Mucosa of rectum (tissue), 2 donors: Measurements from ENCODE around the gene FANCI.

ENCODE experiments used
- H3K27ac ChIP-seq, 2 donors: one replicate each; pipeline ENCODE4 v1.7.0; 2013; ENCODE audit warnings: inconsistent platforms in 2 of 2, low read depth in 2 of 2, low read length in 2 of 2
- H3K27me3 ChIP-seq, 2 donors: one replicate each; pipeline ENCODE4 v1.7.0; 2013; ENCODE audit warnings: low read length in 2 of 2; ENCODE audit not compliant: control insufficient read depth in 2 of 2, insufficient read depth in 2 of 2
- H3K36me3 ChIP-seq, 2 donors: one replicate each; pipeline ENCODE4 v1.7.0; 2013; ENCODE audit warnings: low read length in 2 of 2; ENCODE audit not compliant: control insufficient read depth in 2 of 2, insufficient read depth in 2 of 2
- H3K4me1 ChIP-seq, 2 donors: one replicate each; pipeline ENCODE4 v1.7.0; 2013; ENCODE audit warnings: low read length in 2 of 2, mild to moderate bottlenecking in 1 of 2; ENCODE audit not compliant: control insufficient read depth in 2 of 2, insufficient read depth in 2 of 2
- H3K4me3 ChIP-seq, 2 donors: one replicate each; pipeline ENCODE4 v1.7.0; 2013; ENCODE audit warnings: low read length in 2 of 2
- H3K9ac ChIP-seq, 2 donors: one replicate each; pipeline ENCODE4 v1.7.0; 2013; ENCODE audit warnings: low read length in 2 of 2, low read depth in 1 of 2, mild to moderate bottlenecking in 1 of 2
- H3K9me3 ChIP-seq, 2 donors: one replicate each; pipeline ENCODE4 v1.7.0; 2013; ENCODE audit warnings: low read length in 2 of 2; ENCODE audit not compliant: control insufficient read depth in 2 of 2
- donor health status: healthy.
- donor health status: Normal muscosa, but diverticular disease.

The FANCI gene

DNA sequence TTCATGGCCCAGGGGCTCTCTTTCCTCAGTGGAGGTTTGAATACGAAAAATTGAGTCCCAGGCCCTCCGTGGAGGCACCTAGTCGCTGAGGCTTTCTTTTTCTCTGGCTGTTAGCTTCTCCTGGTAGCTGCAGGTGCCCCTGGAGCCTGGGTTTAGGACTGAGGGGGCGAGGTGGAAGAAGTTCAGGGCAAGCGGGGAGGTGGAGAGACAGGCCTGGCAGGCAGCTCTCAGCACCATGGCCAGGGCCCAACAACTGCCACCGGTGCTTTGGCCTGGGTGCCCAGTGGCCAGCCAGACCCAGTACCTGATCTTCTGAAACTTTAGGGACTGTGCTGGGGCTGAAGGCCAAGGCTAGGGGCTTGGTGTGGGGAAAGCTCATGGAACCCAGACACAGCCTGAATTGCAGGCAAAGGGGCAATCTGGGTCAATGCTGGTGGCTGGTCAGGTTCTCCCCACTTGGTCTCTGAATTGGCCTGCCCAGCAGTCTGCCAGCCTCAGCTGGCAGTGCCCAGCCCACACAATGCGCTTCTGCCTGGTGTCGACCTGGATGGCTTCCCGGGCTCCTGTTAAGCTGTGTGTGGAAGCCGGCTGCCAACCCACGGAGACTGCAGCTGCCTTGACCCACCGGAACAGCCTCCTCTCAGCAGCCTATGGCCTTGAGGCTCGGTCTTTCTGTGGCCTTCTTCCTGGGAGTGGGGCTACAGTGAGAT, 121.1 kb downstream of the FANCI start:
- peaks cover 0 to 4% of the 10 kb centered on the region in 2 donors for H3K4me1 ChIP-seq
- no peaks in the 10 kb centered on the region for H3K9me3 ChIP-seq
- peaks cover 73 to 83% of the 10 kb centered on the region in 2 donors for H3K27me3 ChIP-seq
- no peaks in the 10 kb centered on the region for H3K36me3 ChIP-seq
- H3K27ac ChIP-seq, result no peak overlapping the region
- no peak overlapping the region for H3K4me3 ChIP-seq
- no peak overlapping the region for H3K9ac ChIP-seq

DNA sequence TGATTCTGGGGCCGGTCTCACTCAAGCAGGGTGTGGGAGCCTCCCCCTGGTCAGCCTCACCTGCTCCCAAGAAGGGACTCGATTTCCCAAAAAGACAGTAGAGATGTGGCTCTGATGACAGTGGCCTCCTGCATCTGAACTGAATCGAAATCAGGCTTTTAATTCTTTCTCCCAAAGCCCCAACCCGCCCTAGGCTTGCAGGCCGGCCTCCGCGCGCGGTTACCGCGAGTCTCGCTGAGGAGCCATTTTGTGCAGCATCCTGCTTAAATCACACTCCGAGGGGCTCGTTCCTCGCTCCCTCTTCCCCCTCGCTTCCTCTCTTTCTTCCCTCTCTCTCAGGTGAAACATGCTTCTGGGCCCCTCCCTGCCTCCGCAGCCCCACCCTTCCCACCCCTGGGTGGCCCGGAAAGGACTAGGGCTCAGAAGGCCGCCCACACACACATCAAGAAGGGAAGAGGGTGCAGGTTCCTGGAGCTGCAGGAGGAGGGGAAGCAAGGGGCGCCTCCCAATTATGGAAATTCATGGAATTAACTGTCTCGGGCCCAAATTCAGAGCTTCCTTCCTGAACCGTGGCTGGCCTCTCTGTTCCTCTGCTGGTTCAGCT, 121.8 kb downstream of the FANCI start:
- H3K27ac ChIP-seq, result no peak overlapping the region
- no peak overlapping the region for H3K4me3 ChIP-seq
- H3K4me1 ChIP-seq, result peaks cover 0 to 4% of the 10 kb centered on the region in 2 donors
- no peak overlapping the region for H3K9ac ChIP-seq
- no peaks in the 10 kb centered on the region for H3K36me3 ChIP-seq
- peaks cover 74 to 83% of the 10 kb centered on the region in 2 donors for H3K27me3 ChIP-seq
- no peaks in the 10 kb centered on the region for H3K9me3 ChIP-seq
